Activated T-cell treated with anti-CD3 and anti-CD28 coated beads, Interleukin-2, amount 50 U/mL, for 1 hour (primary cell): ENCODE measurements around the gene NKAIN2.
"Not testable (repeated sequence)": the region's sequence is repeated elsewhere in the genome, so short reads cannot be mapped to it uniquely, and the experiment has no call there.

ENCODE experiments used
- DNase-seq: peaks from one replicate; pipeline ENCODE4 v3.0.0-alpha.2; 2020

NKAIN2 gene

DNA sequence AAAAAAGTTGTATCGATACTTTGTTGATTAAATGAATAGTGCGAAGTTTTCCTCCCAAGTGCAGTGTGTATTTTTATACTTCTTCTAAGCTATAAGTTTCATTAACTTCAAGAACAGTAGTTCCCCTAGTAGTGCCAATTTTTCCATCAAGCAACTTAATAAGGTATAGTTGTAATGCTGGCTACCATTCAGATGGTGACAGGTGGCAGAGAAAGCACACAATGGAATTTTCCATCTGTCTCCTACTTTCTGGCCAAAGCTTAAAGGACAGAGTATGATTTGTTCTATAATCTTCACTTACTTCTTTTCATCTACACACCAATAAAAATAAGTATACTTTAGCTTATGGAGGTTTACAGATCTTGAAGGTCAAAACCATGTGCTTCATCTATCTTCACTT lies 431.1 kb downstream of the NKAIN2 start:
- DNase-seq = no peak

DNA sequence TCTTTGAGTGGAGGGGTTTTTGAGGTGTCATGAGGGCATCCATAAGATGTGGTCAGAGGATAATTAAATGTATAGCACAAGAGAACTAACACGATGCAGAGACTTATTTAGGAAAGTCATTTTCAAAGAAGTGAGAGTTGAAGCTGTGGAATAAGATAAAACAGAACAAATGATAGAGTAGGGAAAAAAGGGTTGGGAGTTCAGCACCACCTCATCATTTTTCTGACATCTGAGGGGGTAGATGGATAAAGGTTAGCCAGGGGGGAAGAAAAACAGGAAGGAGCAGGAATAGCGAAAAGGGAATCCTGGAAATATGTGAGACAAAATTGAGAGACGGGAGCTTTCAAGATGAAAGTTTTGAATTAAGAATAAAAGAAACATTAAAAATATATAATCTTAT lies 434.2 kb downstream of the NKAIN2 start:
- no peak for DNase-seq

DNA sequence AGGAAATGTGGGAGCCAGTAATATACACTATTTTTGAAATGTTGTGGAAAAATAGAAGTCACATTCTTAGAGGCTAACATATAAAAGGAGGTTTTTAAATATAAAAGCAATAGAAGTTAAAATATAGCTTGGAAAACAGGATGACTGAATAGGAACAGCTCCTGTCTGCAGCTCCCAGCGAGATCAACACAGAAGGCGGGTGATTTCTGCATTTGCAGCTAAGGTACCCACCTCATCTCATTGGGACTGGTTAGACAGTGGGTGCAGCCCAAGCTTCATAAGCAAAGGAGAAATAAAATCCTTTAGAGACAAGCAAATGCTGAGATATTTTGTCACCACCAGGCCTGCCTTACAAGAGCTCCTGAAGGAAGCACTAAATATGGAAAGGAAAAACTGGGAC lies 434.7 kb downstream of the NKAIN2 start:
- not testable (repeated sequence) for DNase-seq

- no peak for DNase-seq
These were observed 451.4 kb downstream of the NKAIN2 start for GRCh38 chr6:124254941-124255685.

DNA sequence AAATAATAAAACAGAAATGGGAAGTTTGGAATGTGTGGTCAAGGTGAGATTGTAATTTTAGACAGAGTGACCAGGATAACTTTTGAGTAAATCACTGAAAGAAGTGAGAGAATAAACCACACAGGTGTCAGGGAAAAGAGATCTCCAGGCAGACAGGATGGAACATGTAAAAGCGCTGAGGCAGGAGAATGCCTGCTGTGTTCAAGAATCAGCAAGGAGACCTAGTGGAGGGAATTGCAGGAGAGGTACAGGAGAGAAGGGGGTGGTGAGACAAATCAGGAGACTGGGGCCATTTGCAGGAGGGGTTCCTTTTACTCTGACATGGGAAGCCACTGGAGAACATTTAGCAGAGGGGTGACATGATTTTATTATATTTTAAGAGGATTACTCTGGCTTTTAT lies 456.7 kb downstream of the NKAIN2 start:
- no peak for DNase-seq

DNA sequence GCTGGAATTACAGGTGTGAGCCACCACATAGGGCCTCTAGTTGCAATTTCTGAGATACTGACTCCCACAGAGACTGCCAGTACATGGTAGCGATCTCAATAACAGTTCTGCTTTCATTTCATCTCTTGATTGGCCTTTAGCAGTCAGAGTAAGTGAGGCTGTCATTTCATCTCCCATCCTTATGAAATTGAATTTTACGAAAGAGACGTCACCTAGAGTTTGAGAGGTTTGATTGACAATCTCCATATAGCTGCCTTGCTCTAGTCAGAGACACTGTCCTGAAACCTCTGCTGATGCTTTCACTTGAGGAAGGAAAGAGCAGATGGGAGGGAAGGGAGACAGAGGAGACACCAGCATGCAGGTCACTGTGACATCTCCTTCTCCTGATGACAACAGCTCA lies 466.1 kb downstream of the NKAIN2 start:
- no peak for DNase-seq

DNA sequence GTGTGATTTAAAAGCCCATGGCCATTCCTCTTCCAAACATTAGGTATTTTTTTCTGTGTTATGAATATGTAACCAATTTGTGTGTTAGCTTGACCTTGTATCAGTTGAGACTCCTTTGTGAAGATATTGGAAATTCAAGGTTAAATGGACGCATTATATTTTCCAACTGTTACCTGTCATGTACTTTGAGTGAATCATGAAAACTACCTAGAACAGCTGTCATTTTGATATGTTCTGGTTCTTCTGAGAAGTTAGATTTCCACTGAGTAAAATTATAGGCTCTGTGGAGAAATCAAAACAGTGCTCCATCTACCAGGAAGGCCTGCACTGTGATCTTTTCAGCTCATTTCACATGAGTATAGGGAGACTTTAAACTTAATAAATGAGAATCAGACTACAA lies 470.0 kb downstream of the NKAIN2 start:
- DNase-seq = no peak

- no peak for DNase-seq
These were observed 478.9 kb downstream of the NKAIN2 start for GRCh38 chr6:124282541-124282940.

GRCh38 chr6:124283486-124283885 lies 479.8 kb downstream of the NKAIN2 start:
- no peak for DNase-seq

DNA sequence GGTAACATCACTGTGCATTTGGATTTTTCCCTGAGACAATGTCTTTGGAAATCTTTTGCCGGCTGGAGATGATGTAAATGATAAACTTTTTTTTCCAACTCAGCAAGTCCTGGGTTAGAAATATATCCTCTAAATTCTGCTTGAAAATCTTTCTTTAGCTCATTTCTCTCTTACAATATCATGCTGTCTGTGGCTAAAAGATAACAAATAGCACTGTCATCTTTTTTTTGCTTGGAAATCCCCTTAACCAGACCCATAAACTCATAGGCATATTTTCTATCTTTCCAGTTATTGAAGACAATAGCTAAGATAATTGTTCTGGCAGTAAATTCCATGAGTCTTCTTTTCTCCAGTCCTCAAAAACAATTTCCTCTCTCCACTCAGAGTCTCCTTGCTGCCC lies 481.5 kb downstream of the NKAIN2 start:
- no peak for DNase-seq

DNA sequence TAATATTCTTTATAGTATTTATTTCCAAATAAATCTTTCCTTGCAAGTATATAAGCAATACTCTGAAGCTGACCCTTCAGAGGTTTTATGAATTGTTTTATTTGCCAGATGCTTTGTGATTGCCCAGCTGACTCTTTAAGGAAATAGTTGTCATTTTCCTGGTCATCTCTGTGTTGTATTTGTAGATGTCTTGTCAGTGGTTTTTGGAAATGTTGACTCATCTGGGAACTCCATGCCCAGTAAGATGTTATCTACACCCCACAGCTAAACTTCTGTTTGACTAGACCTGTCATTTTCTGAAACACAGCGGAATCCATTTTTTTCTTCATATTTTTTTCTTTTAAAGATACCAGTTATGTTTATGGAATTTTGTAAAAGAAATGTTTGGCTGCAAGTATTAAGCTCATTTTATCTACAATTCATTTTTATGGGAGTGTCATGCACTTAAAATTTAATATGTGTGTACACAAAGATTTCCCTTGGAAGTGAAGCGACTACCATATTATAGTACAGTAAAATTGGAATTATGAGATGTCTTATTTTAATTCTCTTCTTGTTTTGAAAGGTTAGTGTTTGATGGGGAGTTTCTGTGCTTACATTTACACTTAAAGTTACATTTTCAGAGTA lies 491.0 kb downstream of the NKAIN2 start:
- DNase-seq = no peak

DNA sequence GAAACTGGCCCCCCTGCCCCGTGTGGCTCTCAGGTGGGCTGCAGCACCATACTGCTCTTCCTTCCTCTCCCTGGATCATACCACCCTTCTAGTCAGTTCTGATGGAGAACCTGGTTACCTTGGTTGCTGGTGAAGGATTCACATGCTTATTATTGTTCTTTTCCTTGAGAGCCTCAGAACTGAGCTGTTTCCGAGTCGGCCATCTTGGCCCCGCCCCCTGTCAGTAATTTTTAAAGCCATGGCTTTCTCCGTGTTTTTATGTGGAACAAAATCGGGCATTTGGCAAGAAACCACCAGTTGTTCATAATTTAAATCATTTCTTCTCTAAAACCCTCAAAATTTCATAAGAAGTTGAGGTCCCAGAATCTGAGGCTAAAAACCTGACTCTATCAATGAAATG lies 493.8 kb downstream of the NKAIN2 start:
- DNase-seq = no peak

GRCh38 chr6:124298730-124299129 lies 495.1 kb downstream of the NKAIN2 start:
- DNase-seq = no peak

GRCh38 chr6:124300907-124301306 lies 497.2 kb downstream of the NKAIN2 start:
- DNase-seq = not testable (repeated sequence)

GRCh38 chr6:124303971-124304370 lies 500.3 kb downstream of the NKAIN2 start:
- DNase-seq = no peak

DNA sequence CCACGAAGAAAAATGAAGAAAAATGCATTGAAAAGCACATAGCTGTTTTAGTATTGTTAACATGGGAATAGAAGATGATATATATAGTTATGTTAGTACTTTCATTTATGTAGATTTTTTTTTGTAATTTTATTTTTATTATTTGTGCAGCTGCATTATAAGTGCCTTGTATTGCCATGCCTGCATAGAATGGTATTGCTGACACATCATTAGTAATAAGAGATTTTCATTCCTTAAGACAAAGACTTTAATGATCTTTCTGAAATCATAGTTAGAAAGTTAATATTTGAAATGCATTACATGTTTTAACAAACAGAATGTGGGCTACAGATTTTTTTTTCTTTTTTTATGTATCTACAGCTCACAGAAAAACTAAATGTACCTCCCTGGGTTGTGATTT lies 506.5 kb downstream of the NKAIN2 start:
- no peak for DNase-seq

- DNase-seq = no peak
These were observed 515.7 kb downstream of the NKAIN2 start for GRCh38 chr6:124319410-124319809.

DNA sequence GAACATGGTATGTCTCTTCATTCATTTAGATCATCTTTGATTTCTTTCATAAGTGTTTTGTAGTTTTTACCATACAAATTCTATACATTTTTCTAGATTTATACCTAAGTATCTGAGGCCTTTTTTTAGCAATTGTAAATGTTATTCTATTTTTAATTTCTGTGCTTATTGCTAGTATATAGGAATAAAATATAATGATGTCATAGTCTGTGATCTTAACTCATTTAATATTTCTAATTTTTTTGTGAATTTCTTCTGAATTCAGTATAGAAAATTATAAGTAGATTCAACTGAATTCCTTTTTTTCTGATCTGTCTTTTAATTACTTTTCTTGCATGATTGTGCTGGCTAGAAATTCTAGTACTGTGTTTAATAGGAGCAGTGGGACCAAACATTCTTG lies 520.6 kb downstream of the NKAIN2 start:
- DNase-seq = no peak

GRCh38 chr6:124330197-124330596 lies 526.5 kb downstream of the NKAIN2 start:
- DNase-seq = no peak

DNA sequence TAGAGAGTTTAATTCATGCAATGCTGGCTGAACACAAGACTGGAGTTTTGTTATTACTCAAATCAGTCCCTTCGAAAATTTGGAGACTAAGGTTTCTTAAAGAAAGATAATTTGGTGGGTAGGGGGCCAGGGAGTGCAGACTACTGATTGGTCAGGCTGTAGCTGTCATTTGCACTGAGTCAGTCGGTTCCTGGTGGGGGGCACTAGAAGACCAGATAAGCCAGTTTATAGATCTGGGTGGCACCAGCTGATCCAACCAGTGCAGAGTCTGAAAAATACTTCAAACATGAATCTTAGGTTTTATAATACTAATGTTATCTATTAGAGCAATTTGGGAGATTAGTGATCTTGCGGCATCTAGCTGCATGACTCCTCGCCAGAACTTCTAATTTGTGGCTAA lies 530.7 kb downstream of the NKAIN2 start:
- no peak for DNase-seq

- DNase-seq = no peak
These were observed 536.1 kb downstream of the NKAIN2 start for GRCh38 chr6:124339610-124340334.

DNA sequence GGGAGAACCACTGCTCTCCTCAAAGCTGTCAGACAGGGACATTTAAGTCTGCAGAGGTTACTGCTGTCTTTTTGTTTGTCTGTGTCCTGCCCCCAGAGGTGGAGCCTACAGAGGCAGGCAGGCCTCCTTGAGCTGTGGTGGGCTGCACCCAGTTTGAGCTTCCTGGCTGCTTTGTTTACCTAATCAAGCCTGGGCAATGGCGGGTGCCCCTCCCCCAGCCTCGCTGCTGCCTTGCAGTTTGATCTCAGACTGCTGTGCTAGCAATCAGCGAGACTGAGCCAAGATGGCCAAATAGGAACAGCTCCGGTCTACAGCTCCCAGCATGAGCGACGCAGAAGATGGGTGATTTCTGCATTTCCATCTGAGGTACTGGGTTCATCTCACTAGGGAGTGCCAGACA lies 544.7 kb downstream of the NKAIN2 start:
- DNase-seq = not testable (repeated sequence)

- DNase-seq = no peak
These were observed 551.5 kb downstream of the NKAIN2 start for GRCh38 chr6:124355146-124355545.

GRCh38 chr6:124356276-124356810 lies 552.7 kb downstream of the NKAIN2 start:
- no peak for DNase-seq
